Transverse colon (tissue), 4 donors: ENCODE results near the gene GPR107.

Experiments used
- EP300 ChIP-seq: sonication (generic); formaldehyde crosslinking; IDR thresholded peaks from one replicate; pipeline ENCODE4 v1.6.1; 2017; ENCODE audit warnings: antibody characterized with exemption, low read depth
- POLR2A ChIP-seq: fragments of 450-650 bp; IDR thresholded peaks from one replicate; pipeline ENCODE4 v1.6.1; 2016; ENCODE audit warnings: antibody characterized with exemption, mild to moderate bottlenecking, moderate library complexity
- POLR2AphosphoS5 ChIP-seq, 3 donors: sonication (generic); formaldehyde crosslinking; IDR thresholded peaks; one replicate each; pipeline ENCODE4 v1.6.1; 2016; ENCODE audit warnings: antibody characterized with exemption in 3 of 3
- TF ChIP-seq, protein P1 (sequence below), 5 experiments: fragments of 200-600 bp in 3 of 5; fragments of 450-650 bp in 2 of 5; sonication (generic) in 3 of 5; IDR thresholded peaks; 1 replicate in 2 of 5; 2 replicates in 3 of 5; pipeline ENCODE4 v1.5.1; 2016 to 2017; ENCODE audit warnings: antibody characterized with exemption in 5 of 5, inconsistent platforms in 3 of 5, mild to moderate bottlenecking in 2 of 5, moderate library complexity in 1 of 5

DNA sequence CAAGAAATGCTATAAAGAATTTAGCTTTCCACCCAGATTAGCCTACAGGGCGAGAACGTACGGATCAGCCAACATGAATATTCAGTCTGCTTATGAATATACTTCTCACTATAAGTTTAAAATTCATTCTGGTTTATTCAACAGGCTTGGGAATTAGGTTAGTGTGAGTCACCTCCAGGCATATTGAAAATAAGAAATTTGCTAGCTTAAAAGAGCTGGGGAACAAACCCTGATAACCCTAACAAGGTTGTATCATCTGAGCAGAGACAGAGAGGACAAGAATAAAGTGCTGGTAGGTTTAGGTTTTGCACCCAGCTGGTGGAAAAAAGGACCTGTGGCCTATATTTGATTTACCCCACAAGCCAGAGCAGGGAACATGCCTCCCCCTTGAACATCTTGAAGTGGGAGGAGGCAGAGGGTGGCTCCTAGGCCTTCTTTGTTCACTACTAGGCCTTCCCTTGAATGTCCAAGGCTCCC lies 23.0 kb upstream of the GPR107 start:
- TF ChIP-seq, protein P1, sequence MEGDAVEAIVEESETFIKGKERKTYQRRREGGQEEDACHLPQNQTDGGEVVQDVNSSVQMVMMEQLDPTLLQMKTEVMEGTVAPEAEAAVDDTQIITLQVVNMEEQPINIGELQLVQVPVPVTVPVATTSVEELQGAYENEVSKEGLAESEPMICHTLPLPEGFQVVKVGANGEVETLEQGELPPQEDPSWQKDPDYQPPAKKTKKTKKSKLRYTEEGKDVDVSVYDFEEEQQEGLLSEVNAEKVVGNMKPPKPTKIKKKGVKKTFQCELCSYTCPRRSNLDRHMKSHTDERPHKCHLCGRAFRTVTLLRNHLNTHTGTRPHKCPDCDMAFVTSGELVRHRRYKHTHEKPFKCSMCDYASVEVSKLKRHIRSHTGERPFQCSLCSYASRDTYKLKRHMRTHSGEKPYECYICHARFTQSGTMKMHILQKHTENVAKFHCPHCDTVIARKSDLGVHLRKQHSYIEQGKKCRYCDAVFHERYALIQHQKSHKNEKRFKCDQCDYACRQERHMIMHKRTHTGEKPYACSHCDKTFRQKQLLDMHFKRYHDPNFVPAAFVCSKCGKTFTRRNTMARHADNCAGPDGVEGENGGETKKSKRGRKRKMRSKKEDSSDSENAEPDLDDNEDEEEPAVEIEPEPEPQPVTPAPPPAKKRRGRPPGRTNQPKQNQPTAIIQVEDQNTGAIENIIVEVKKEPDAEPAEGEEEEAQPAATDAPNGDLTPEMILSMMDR (IDR thresholded peaks at IDR 0.05) = no peak
- TF ChIP-seq EP300 = no peak
- TF ChIP-seq POLR2A = no peak
- no peak for TF ChIP-seq POLR2AphosphoS5 (IDR thresholded peaks at IDR 0.05)
